ENCODE measurements around the gene FMNL2.

The FMNL2 gene

DNA sequence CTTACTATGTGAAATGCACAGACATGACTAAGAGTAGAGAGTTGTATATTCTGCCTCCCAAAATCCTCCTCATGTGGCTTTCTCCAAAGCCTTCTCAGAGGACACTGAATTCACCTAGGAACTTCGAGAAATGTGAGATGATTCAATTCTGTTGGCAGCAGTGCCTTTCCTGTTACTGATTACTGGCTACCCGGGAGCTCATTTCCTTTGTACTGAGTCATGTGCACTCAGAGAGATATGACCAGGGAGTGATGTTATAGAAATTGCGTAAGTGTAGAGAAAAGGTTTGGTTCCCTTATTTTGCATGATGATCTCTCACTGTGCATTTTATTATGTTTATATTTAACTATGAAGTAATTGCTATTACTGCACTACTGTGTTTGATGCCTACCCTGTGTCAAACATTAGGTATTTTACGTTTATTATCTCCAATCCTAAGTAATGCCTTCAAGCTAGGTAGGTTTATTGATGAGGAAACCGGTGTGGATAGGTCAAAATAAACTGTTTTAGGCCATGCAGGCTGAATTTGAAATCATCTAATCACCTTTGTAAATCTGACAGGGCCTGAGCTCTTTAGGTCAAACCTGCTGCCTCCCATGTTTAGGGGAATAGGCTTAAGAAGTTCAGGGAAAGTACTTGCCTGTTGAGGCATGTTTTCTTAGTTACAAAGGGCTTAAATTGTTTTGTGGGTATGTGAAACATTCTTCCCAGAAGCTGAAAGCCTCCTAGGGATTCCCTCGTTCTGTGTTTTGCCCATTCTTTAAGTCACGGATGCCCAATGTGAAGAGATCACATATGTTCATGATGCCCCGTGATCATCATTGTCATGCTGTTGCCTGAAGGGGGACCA is 86.8 kb downstream of the FMNL2 start:
- Histone ChIP-seq H3K9me3 (no peaks in the 10 kb centered on the region), H3K27ac (no peak overlapping the region), H3K36me3 (no peaks in the 10 kb centered on the region), H3K27me3 (no peaks in the 10 kb centered on the region), H3K4me3 (no peak overlapping the region), H3K4me1 (peaks cover 0 to 14% (median 11%) of the 10 kb centered on the region in 4 donors)
- intact Hi-C loops (cut with DNase I; ENCODE audit: low total_unique reads) = no loop called here
- peak in 1 of 2 donors; percentile 64 for DNase-seq
- TF ChIP-seq, protein P1, sequence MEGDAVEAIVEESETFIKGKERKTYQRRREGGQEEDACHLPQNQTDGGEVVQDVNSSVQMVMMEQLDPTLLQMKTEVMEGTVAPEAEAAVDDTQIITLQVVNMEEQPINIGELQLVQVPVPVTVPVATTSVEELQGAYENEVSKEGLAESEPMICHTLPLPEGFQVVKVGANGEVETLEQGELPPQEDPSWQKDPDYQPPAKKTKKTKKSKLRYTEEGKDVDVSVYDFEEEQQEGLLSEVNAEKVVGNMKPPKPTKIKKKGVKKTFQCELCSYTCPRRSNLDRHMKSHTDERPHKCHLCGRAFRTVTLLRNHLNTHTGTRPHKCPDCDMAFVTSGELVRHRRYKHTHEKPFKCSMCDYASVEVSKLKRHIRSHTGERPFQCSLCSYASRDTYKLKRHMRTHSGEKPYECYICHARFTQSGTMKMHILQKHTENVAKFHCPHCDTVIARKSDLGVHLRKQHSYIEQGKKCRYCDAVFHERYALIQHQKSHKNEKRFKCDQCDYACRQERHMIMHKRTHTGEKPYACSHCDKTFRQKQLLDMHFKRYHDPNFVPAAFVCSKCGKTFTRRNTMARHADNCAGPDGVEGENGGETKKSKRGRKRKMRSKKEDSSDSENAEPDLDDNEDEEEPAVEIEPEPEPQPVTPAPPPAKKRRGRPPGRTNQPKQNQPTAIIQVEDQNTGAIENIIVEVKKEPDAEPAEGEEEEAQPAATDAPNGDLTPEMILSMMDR (IDR thresholded peaks at IDR 0.05) = no peak

DNA sequence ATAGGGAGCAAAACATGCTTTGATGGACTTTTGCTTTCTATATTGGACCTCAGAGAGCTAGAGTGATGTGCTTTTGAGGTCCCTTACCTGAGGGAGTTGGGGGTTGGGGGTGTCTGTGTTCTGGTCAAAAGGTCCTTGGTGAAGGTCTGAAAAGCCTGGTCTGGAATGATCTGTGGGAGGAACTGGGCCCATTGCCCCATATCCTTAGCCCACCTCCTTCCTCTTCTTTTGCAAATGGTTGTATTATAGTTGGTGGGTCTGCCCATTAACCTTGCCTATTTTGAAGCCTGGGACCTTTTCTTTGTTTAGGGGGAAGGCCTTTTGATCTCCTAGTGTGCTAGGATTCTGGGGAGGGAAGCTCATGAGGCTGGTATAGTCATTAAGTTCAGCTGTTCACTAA is 88.7 kb downstream of the FMNL2 start:
- no peaks in the 10 kb centered on the region for H3K9me3 ChIP-seq
- TF ChIP-seq, protein P1 (IDR thresholded peaks at IDR 0.05) = no peak
- no peak overlapping the region for H3K27ac ChIP-seq
- H3K36me3 ChIP-seq = no peaks in the 10 kb centered on the region
- no peaks in the 10 kb centered on the region for H3K27me3 ChIP-seq
- H3K4me1 ChIP-seq = peaks cover 0 to 22% (median 11%) of the 10 kb centered on the region in 4 donors
- DNase-seq = no peak
- H3K4me3 ChIP-seq = no peak overlapping the region
- intact Hi-C loops (cut with DNase I; ENCODE audit: low total_unique reads) = no loop called here

DNA sequence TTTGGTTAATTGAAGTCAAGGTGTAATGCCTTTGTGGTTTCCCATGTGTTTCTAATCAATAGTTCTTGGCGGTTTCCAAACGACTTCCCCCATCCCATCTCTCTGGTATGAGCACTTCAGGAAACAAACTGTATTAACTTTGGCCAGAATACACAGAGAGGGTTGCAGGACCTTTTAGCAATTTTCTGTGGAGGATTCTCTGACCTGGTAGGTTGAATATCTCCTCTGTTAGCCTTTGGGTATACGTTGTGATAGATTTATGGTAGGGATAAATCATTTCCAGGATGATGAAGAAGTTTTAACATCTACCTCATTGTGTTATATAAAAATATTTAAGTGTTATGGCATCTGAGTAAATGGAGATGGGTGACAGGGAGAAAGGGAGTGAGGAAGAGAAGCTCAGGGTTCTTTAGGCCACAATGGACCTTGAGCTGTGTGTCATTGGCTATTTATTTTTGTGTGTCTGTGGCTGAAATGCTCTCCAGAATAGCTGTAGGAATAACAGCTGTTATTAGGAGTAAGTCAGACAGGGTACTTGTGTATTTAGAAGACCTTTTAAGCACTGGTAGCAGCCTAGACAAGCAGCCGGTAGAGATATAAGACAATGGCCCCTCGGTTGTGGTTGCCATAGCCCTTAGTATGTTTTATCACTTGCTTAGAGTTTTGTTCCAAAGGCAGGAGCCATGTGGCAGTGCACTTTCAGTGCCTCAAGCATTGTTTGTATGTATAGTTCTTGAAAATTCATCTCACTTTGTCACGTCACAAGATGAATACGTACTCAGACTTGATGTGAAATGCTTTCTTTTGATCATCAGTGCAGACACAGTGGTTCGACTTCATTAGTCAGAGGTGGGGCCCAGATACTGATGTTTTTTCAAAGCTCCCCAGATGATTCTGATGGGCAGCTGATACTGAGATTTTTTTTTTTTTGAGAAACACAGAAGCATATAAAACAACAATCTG is 91.1 kb downstream of the FMNL2 start:
- intact Hi-C loops (cut with DNase I; ENCODE audit: low total_unique reads) = no loop called here
- Histone ChIP-seq H3K9me3 (no peaks in the 10 kb centered on the region), H3K4me3 (no peak overlapping the region), H3K27ac (no peak overlapping the region), H3K4me1 (peaks cover 0 to 20% (median 11%) of the 10 kb centered on the region in 4 donors), H3K36me3 (no peaks in the 10 kb centered on the region), H3K27me3 (no peaks in the 10 kb centered on the region)
- TF ChIP-seq, protein P1 (IDR thresholded peaks at IDR 0.05) = no peak
- no peak for DNase-seq

DNA sequence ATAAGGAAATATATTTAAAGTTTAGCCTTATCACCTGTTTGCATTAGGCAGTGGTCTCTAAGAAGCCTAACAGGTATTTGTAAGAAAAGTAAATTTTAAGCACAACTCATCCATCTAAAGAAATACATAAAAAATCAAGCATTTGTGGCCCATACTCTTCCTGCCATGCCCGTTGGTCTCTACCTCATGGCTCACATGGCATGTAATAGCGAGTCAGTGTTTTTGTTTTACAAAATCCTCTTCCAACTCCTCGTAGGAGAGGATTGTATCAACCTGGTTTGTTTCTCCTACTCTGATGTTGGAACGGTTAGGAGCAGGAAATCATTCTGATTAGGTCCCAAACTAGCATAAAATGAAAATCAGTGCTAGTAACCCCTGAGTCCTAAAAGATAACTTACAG is 91.8 kb downstream of the FMNL2 start:
- intact Hi-C loops (cut with DNase I; ENCODE audit: low total_unique reads) = no loop called here

DNA sequence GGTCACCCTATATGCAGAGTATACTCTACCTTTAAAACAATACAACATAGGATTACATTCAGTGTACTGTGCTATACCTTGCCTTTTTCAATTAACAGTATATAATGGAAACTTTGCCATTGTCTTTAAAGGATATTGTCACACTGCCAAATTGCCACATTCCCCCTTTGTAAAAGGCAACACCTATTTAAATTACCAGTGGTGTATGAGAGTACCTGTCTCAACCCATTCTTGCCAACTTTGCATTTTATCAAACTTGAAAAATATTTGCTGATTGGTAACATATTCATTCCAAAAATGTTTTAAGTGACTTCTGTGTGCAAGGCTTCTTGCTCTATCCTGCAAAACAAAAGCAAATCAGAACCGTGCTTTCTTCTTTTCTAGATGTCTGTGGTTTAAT is 92.9 kb downstream of the FMNL2 start:
- Histone ChIP-seq H3K4me1 (peaks cover 0 to 17% (median 6%) of the 10 kb centered on the region in 4 donors), H3K27me3 (no peaks in the 10 kb centered on the region), H3K4me3 (no peak overlapping the region), H3K27ac (no peak overlapping the region), H3K9me3 (no peaks in the 10 kb centered on the region), H3K36me3 (no peaks in the 10 kb centered on the region)
- intact Hi-C loops (cut with DNase I; ENCODE audit: low total_unique reads) = no loop called here
- TF ChIP-seq, protein P1 (IDR thresholded peaks at IDR 0.05) = no peak
- no peak for DNase-seq

More for the DNA sequence above, 91.8 kb downstream of the FMNL2 start:
- no peaks in the 10 kb centered on the region for H3K27me3 ChIP-seq
- H3K4me3 ChIP-seq = no peak overlapping the region
- H3K4me1 ChIP-seq = peaks cover 0 to 16% (median 6%) of the 10 kb centered on the region in 4 donors
- H3K27ac ChIP-seq = no peak overlapping the region
- no peaks in the 10 kb centered on the region for H3K9me3 ChIP-seq
- DNase-seq = no peak
- TF ChIP-seq, protein P1 (IDR thresholded peaks at IDR 0.05) = no peak
- no peaks in the 10 kb centered on the region for H3K36me3 ChIP-seq
